GM19240 (cell line): ENCODE results near the gene NOS1AP.
"Not testable (repeated sequence)": the region's sequence is repeated elsewhere in the genome, so short reads cannot be mapped to it uniquely, and the experiment has no call there.

Source experiments
- DNase-seq: peaks from one replicate; pipeline ENCODE4 v3.0.0; 2011; ENCODE audit warnings: low spot score; ENCODE audit not compliant: insufficient read length

Gene NOS1AP

GRCh38 chr1:162165528-162165927, 96.0 kb downstream of the NOS1AP start:
- DNase-seq: no peak

- DNase-seq: no peak
Measured at GRCh38 chr1:162166917-162167615, 97.6 kb downstream of the NOS1AP start.

GRCh38 chr1:162168261-162168660, 98.8 kb downstream of the NOS1AP start:
- DNase-seq: no peak

GRCh38 chr1:162169031-162169790, 99.7 kb downstream of the NOS1AP start:
- DNase-seq: no peak

- DNase-seq: no peak
Measured at GRCh38 chr1:162171111-162171510, 101.6 kb downstream of the NOS1AP start.

- no peak for DNase-seq
Measured at GRCh38 chr1:162172311-162173102, 103.0 kb downstream of the NOS1AP start.

GRCh38 chr1:162173607-162174006, 104.1 kb downstream of the NOS1AP start:
- not testable (repeated sequence) for DNase-seq

- DNase-seq: not testable (repeated sequence)
Measured at GRCh38 chr1:162174027-162174426, 104.5 kb downstream of the NOS1AP start.

GRCh38 chr1:162175379-162176081, 106.0 kb downstream of the NOS1AP start:
- DNase-seq: no peak

GRCh38 chr1:162177126-162177525, 107.6 kb downstream of the NOS1AP start:
- no peak for DNase-seq

- DNase-seq: no peak
Measured at GRCh38 chr1:162178432-162178831, 108.9 kb downstream of the NOS1AP start.

- DNase-seq: no peak
Measured at GRCh38 chr1:162179121-162179520, 109.6 kb downstream of the NOS1AP start.

- DNase-seq: no peak
Measured at GRCh38 chr1:162180813-162181212, 111.3 kb downstream of the NOS1AP start.

GRCh38 chr1:162182090-162182489, 112.6 kb downstream of the NOS1AP start:
- no peak for DNase-seq

- DNase-seq: no peak
Measured at GRCh38 chr1:162185314-162186025, 116.0 kb downstream of the NOS1AP start.

- DNase-seq: no peak
Measured at GRCh38 chr1:162186026-162186374, 116.5 kb downstream of the NOS1AP start.

GRCh38 chr1:162186406-162186805, 116.9 kb downstream of the NOS1AP start:
- DNase-seq: no peak

GRCh38 chr1:162187687-162188276, 118.3 kb downstream of the NOS1AP start:
- DNase-seq: no peak

GRCh38 chr1:162189345-162189744, 119.9 kb downstream of the NOS1AP start:
- DNase-seq: no peak
